Brain microvascular endothelial cell (primary cell): ENCODE data around the gene CEP164.
"Not testable (repeated sequence)": the region's sequence is repeated elsewhere in the genome, so short reads cannot be mapped to it uniquely, and the experiment has no call there.

Source experiments
- DNase-seq: peaks from one replicate; pipeline ENCODE4 v3.0.0-alpha.2; 2020
- H3K27ac ChIP-seq: fragments of 250-450 bp; sonication (Bioruptor Pico); 2 replicates; pipeline ENCODE4 v1.5.1; 2020; ENCODE audit warnings: mild to moderate bottlenecking, moderate library complexity
- H3K27me3 ChIP-seq: fragments of 250-450 bp; sonication (Bioruptor Pico); replicated peaks from 2 replicates; pipeline ENCODE4 v1.5.1; 2020; ENCODE audit warnings: mild to moderate bottlenecking
- H3K36me3 ChIP-seq: fragments of 250-450 bp; sonication (Bioruptor Pico); replicated peaks from 2 replicates; pipeline ENCODE4 v1.5.1; 2020; ENCODE audit warnings: mild to moderate bottlenecking
- H3K4me3 ChIP-seq: 2 replicates; pipeline ENCODE4 v1.5.1; 2011; ENCODE audit warnings: low read depth, mild to moderate bottlenecking, control low read depth, low read length, moderate library complexity
- in situ Hi-C: cut with HindIII; loops from 2 replicates; pipeline ENCODE4 v1.10.0; 2017; ENCODE audit warnings: low sequenced_read_pairs, low pct_ligation_motif_present
- TF ChIP-seq, protein P1 (sequence below): IDR thresholded peaks from 2 replicates; pipeline ENCODE4 v1.5.1; 2011; ENCODE audit warnings: low read depth, mild to moderate bottlenecking, moderate library complexity, low read length, control low read depth, inconsistent platforms; ENCODE audit errors: missing control alignments

The CEP164 gene

DNA sequence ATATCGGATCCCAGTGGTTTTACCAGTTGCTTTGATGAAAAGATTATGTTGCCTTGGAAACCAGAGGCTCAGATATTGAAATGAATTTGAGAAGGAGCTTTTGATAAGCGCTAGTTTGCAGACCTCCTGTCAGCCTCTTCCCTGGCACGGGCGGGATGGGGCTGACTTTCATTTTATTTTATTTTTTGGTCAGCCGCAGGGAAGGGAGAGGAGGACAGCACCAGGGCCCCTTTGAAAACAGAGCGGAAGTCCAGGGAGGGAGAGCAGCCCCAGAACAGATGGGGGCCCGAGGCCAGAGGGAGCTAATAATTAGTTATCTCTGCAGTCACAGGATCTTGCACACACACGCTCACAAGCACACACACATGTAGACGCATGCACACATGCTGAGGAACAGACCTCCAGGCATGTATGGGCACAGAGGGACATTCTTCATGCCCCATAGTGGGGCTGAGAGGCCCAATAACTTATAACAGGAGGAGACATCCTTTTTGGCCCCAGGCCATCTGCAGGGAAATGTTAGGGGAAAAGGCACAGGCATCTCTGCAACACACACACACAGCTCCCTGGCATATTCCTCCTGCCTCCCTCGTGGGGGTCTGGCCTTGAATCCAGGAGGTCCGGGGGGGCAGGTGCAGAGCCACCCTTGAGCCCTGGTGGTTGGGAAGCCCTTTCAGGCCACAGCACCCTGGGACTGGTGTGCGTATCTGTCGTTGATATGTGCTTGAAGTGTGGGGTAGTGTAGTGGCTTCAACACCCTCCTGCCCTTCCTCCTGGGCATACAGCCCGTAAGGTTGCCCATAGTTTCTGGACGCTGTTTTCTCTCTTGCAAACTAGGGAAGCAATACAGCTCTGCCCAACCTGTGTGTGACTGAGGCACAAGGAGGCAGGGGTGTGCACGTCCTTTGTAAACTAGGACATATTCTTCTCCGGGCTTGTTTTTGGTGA, 117.3 kb downstream of the CEP164 start:
- no peaks in the 10 kb centered on the region for H3K36me3 ChIP-seq
- peaks cover 24% of the 10 kb centered on the region for H3K27me3 ChIP-seq
- DNase-seq, result no peak
- H3K27ac ChIP-seq, result no peak overlapping the region
- no peak overlapping the region for H3K4me3 ChIP-seq
- TF ChIP-seq, protein P1, sequence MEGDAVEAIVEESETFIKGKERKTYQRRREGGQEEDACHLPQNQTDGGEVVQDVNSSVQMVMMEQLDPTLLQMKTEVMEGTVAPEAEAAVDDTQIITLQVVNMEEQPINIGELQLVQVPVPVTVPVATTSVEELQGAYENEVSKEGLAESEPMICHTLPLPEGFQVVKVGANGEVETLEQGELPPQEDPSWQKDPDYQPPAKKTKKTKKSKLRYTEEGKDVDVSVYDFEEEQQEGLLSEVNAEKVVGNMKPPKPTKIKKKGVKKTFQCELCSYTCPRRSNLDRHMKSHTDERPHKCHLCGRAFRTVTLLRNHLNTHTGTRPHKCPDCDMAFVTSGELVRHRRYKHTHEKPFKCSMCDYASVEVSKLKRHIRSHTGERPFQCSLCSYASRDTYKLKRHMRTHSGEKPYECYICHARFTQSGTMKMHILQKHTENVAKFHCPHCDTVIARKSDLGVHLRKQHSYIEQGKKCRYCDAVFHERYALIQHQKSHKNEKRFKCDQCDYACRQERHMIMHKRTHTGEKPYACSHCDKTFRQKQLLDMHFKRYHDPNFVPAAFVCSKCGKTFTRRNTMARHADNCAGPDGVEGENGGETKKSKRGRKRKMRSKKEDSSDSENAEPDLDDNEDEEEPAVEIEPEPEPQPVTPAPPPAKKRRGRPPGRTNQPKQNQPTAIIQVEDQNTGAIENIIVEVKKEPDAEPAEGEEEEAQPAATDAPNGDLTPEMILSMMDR, result no peak
- in situ Hi-C loops, result loop anchor here (25.0 kb wide), 1 partner anchor 367 kb away; the partner anchor contains the start of gene FXYD2

DNA sequence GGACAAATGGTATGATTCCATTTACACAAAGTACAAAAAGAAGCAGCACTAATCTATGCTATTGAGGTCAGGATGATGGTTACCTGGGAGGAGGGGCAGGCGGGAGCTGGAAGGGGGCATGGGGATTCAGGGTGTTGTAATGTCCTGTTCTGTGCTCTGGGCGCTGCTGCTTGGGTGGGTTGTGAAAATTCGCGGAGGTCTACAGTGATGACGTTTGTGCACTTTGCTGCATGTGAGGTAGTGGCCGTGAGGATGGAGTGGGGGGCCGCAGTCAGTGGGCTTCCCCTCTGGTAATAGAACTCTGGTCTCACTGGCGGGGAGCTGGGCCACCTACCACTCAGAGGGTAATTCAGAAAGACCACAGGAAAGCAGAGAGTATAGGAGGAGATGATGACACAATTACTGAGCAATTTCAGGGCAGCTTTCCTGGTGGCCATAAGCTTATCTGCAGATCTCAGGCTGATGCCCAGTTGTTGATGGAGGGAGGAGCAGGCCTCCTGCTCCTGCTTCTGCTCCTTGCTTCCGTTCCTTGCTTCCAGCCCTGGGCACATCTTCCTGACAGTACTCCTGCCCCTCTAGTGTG, 121.5 kb downstream of the CEP164 start:
- in situ Hi-C loops, result loop anchor here (25.0 kb wide), 1 partner anchor 363 kb away; the partner anchor contains the start of gene FXYD2
- TF ChIP-seq, protein P1, result no peak

DNA sequence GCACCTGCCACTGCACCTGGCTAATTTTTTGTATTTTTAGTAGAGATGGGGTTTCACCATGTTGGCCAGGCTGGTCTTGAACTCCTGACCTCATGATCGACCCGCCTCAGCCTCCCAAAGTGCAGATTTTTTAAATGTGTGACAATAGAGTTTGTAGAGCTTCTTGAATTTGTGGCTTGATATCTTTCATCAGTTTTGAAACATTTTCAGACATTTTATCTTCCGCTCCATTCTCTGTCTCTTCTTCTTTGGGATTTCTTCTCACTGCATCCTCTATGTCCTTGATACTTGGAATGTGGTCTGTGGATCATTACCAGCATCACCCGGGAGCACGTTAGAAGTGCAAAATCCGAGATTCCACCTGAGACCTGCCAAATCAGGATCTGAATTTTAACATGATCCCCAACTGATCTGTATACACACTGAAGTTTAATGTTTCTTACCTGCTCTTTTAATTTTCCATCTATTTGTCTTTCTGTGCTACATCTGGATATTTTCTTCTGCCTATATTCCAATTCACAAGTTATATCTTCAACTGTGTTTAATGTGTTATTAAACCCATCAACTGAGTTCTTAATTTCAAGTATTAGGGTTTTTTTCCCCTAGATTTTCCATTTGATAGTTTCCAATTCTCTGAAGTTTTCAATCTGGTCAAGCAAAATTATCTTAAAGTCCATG, 126.4 kb downstream of the CEP164 start:
- in situ Hi-C loops, result no loop called here
- no peaks in the 10 kb centered on the region for H3K27me3 ChIP-seq
- DNase-seq, result no peak
- no peak overlapping the region for H3K4me3 ChIP-seq
- H3K27ac ChIP-seq, result no peak overlapping the region
- TF ChIP-seq, protein P1, result no peak
- no peaks in the 10 kb centered on the region for H3K36me3 ChIP-seq

More for the DNA sequence above, 121.5 kb downstream of the CEP164 start:
- Histone ChIP-seq H3K27ac (no peak overlapping the region), H3K36me3 (no peaks in the 10 kb centered on the region), H3K4me3 (no peak overlapping the region), H3K27me3 (peaks cover 8% of the 10 kb centered on the region)
- DNase-seq, result no peak

DNA sequence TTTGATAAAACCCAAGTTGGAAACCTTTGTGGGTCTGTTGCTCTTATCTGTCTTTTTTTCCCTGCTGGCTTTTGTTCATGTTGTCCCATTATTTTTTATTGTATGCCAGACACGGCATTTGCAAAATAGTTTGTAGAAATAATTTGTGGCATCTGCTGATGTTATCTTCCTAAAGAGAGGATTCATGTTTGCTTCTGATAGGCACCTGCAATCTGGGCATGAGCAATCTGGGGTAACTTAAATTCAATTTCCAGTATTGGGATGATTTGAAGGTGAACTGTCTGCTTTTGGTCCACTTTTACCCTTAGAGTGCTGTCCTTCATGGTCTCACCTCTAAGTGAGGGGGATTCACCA, 126.9 kb downstream of the CEP164 start:
- DNase-seq, result no peak
- Histone ChIP-seq H3K27me3 (no peaks in the 10 kb centered on the region), H3K4me3 (no peak overlapping the region), H3K27ac (no peak overlapping the region), H3K36me3 (no peaks in the 10 kb centered on the region)
- TF ChIP-seq, protein P1, result no peak
- in situ Hi-C loops, result no loop called here

DNA sequence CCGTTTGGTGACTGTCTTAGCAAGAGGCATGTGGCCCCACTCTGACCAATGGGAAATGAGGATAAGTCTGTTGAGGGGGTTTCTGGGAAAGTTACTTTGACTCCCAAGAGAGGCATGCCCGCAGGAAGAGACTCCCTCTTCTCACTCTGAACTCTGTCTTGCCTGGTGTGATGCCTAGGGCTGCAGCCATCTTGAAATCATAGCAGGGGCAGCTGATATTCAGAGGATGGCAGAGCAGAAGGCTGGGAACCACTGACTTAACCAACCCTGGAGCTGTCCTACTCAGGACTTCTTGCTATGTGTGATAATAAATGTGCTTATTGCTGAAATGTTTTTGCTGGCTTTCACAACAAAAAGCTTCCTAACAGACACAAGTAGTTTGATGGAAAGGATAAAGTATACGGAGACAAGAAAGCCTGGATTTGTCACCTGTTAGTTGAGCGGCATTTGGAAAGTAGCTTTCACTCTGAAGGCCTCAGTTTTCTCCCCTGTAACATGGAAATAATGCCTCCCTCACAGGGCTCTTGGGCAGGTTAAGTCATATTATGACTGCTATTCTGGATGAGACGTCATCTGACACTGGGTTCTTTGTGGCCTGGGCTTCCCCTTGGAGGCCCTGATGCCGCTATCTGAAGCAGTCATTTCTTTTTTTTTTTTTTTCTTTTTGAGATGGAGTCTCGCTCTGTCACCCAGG, 128.5 kb downstream of the CEP164 start:
- Histone ChIP-seq H3K27ac (no peak overlapping the region), H3K36me3 (no peaks in the 10 kb centered on the region), H3K4me3 (no peak overlapping the region), H3K27me3 (no peaks in the 10 kb centered on the region)
- in situ Hi-C loops, result no loop called here
- TF ChIP-seq, protein P1, result no peak
- no peak for DNase-seq

DNA sequence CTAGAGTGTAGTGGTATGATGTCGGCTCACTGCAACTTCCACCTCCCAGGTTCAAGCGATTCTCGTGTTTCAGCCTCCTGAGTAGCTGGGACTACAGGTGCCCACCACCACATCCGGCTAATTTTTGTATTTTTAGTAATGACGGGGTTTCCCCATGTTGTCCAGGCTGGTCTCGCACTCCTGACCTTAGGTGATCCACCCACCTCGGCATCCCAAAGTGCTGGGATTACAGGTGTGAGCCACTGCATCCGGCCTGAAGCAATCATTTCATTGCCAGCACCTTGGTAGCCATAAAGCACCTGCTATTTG, 129.0 kb downstream of the CEP164 start:
- H3K4me3 ChIP-seq, H3K27ac ChIP-seq, in situ Hi-C loops, DNase-seq, H3K36me3 ChIP-seq, H3K27me3 ChIP-seq: not testable (repeated sequence)
